Fibroblast of lung (primary cell): ENCODE data around the gene EBF4. TPM values are rescaled to one million over a fixed set of nuclear protein-coding genes. Genes with fewer than 3 reads are reported as not detected.
"Not testable (repeated sequence)": the region's sequence is repeated elsewhere in the genome, so short reads cannot be mapped to it uniquely, and the experiment has no call there.

Source experiments
- DNase-seq, 2 donors: peaks; one replicate each; pipeline versions ENCODE4 v3.0.0 to v3.0.0-alpha.2; 2010; ENCODE audit warnings: low read depth in 2 of 2
- H2AFZ ChIP-seq: 2 replicates; pipeline ENCODE4 v1.5.1; 2012; ENCODE audit warnings: low read length, control low read depth, inconsistent platforms
- H3K27ac ChIP-seq: 2 replicates; pipeline ENCODE4 v1.5.1; 2011; ENCODE audit warnings: low read length, control low read depth; ENCODE audit not compliant: insufficient read depth
- H3K27me3 ChIP-seq: 2 replicates; pipeline ENCODE4 v1.5.1; 2011; ENCODE audit warnings: mild to moderate bottlenecking, low read length; ENCODE audit not compliant: control insufficient read depth, insufficient read depth
- H3K36me3 ChIP-seq: 2 replicates; pipeline ENCODE4 v1.5.1; 2011; ENCODE audit warnings: low read length; ENCODE audit not compliant: control insufficient read depth, insufficient read depth
- H3K4me1 ChIP-seq: 2 replicates; pipeline ENCODE4 v1.5.1; 2011; ENCODE audit warnings: low read length; ENCODE audit not compliant: control insufficient read depth, insufficient read depth; ENCODE audit errors: extremely low read depth
- H3K4me2 ChIP-seq: 2 replicates; pipeline ENCODE4 v1.5.1; 2011; ENCODE audit warnings: low read length, control low read depth; ENCODE audit not compliant: insufficient read depth; ENCODE audit errors: extremely low read depth
- H3K4me3 ChIP-seq, 4 experiments: fragments of 200-600 bp in 1 of 4; sonication (generic) in 1 of 4; replicated peaks in 1 of 4; 2 replicates each; pipeline ENCODE4 v1.5.1; 2011 to 2016; ENCODE audit warnings: low read length in 4 of 4, low read depth in 3 of 4, mild to moderate bottlenecking in 3 of 4, control low read depth in 2 of 4, inconsistent platforms in 1 of 4, mixed read lengths in 1 of 4; ENCODE audit not compliant: insufficient read depth in 1 of 4; ENCODE audit errors: control extremely low read depth in 1 of 4
- H3K79me2 ChIP-seq: 2 replicates; pipeline ENCODE4 v1.5.1; 2012; ENCODE audit warnings: mild to moderate bottlenecking, low read length, inconsistent platforms; ENCODE audit not compliant: control insufficient read depth, insufficient read depth
- H3K9ac ChIP-seq: 2 replicates; pipeline ENCODE4 v1.5.1; 2011; ENCODE audit warnings: mild to moderate bottlenecking, low read length, control low read depth; ENCODE audit not compliant: insufficient read depth
- H3K9me3 ChIP-seq: 2 replicates; pipeline ENCODE4 v1.5.1; 2012; ENCODE audit warnings: low read depth, low read length; ENCODE audit not compliant: control insufficient read depth, insufficient read depth
- H4K20me1 ChIP-seq: 2 replicates; pipeline ENCODE4 v1.5.1; 2011; ENCODE audit warnings: low read length; ENCODE audit not compliant: control insufficient read depth, insufficient read depth; ENCODE audit errors: extremely low read depth
- EZH2 ChIP-seq: IDR thresholded peaks from 2 replicates; pipeline ENCODE4 v1.5.1; 2012; ENCODE audit warnings: low read length, control low read depth, mild to moderate bottlenecking; ENCODE audit errors: missing control alignments
- polyA plus RNA-seq, 2 donors: library from polyadenylated mRNA; depleted of rRNA in 1 of 2; stranded (reverse) in 1 of 2; unstranded in 1 of 2; fragments of >200 nt; gene quantifications; 2 replicates each; pipeline ENCODE4 v1.2.1, GENCODE V29; 2011 to 2012; ENCODE audit warnings: missing spikeins in 1 of 2
- total RNA-seq: library from RNA; depleted of rRNA; stranded (reverse); fragments of >200 nt; gene quantifications from 2 replicates; pipeline ENCODE4 v1.2.1, GENCODE V29; 2014
- TF ChIP-seq, protein P1 (sequence below), 2 donors: IDR thresholded peaks in 1 of 2; conservative IDR thresholded peaks in 1 of 2; 1 replicate in 1 of 2; 2 replicates in 1 of 2; pipeline ENCODE4 v1.5.1; 2011 to 2012; ENCODE audit warnings: low read length in 2 of 2, control low read depth in 1 of 2, inconsistent platforms in 1 of 2, low read depth in 1 of 2, mild to moderate bottlenecking in 1 of 2

Gene EBF4
- total and polyA plus RNA-seq, 2 donors (not counting 1 experiment from before 2014, with no cell fraction given), result 0.35 to 0.99 TPM

DNA sequence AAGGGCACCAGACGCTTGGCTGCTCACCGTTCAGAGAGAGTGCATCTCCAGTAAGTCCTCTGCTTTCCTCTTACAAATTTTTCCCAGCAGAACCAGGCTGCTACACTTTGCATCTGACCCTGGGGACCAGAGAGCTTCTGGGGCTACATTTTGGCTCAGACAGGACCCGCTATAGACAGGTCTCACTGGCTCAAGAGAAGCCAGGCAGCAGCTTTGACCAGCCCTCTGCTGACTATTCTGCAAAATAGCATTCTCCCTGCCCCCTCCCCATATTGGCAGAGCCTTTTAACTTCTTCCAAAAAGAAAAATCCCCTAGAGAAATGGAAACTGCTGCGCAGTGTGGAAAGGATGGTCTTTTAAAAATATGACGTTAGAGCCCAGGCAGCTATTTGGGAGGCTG is 70.6 kb downstream of the EBF4 start:
- no peak overlapping the region for H3K27ac ChIP-seq
- no peak overlapping the region for H3K4me3 ChIP-seq
- no peaks in the 10 kb centered on the region for H3K4me1 ChIP-seq
- no peak for TF ChIP-seq EZH2
- TF ChIP-seq, protein P1, sequence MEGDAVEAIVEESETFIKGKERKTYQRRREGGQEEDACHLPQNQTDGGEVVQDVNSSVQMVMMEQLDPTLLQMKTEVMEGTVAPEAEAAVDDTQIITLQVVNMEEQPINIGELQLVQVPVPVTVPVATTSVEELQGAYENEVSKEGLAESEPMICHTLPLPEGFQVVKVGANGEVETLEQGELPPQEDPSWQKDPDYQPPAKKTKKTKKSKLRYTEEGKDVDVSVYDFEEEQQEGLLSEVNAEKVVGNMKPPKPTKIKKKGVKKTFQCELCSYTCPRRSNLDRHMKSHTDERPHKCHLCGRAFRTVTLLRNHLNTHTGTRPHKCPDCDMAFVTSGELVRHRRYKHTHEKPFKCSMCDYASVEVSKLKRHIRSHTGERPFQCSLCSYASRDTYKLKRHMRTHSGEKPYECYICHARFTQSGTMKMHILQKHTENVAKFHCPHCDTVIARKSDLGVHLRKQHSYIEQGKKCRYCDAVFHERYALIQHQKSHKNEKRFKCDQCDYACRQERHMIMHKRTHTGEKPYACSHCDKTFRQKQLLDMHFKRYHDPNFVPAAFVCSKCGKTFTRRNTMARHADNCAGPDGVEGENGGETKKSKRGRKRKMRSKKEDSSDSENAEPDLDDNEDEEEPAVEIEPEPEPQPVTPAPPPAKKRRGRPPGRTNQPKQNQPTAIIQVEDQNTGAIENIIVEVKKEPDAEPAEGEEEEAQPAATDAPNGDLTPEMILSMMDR (conservative IDR thresholded peaks at IDR 0.05 in 1 of 2, IDR thresholded peaks at IDR 0.05 in 1 of 2; ENCODE audit: low read depth in 1 of 2, low read length in 2 of 2), result no peak
- no peak overlapping the region for H3K4me2 ChIP-seq
- H3K79me2 ChIP-seq, result no peaks in the 10 kb centered on the region
- H4K20me1 ChIP-seq, result no peaks in the 10 kb centered on the region
- no peak for DNase-seq
- H3K27me3 ChIP-seq, result peaks cover 15% of the 10 kb centered on the region
- H3K36me3 ChIP-seq, result no peaks in the 10 kb centered on the region
- no peak overlapping the region for H3K9ac ChIP-seq
- no peaks in the 10 kb centered on the region for H3K9me3 ChIP-seq
- no peak overlapping the region for H2AFZ ChIP-seq

DNA sequence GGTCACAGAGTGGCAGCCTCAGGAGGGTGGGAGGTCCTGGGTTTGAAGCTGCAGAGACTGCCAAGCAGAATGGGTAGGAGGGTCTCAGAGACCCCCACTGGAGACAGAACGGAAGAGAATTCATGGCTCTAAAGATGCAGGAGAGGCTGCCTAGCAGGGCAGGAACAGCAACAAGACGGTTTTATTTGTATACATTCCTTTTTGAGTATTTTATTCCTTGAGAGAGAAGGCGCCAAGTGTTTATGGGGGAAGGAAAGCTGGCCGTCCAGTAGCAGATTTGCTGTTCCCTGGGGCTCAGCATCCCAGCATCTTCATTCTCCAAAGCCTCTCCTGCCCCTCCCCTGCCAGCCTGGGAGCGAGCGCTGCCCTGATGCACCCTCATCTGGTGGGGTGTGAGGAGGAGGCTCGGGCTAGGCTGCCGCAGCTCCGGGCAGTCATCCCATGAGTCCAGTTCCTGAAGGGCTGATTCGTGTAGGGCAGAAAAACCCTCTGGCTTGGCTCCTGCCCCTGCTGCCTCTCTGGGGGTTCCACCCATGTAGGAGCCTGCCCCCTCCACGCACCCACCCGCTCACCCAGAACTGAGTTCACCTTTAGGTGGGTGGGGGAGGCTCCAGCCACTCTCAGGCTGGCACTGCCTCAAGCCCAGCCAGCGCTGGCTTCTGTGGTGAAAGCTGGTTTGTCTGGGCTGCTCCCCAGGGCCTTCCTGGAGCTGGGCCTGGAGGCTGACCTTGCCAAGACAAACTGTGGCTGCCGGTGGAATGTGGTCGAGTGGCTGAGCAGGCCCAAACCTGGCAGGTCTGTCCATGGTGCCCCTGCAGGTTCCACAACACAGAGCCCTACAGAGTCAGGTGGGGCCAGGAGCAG is 75.4 kb downstream of the EBF4 start:
- Histone ChIP-seq H3K4me1 (no peaks in the 10 kb centered on the region), H3K4me2 (no peak overlapping the region), H3K9me3 (no peaks in the 10 kb centered on the region), H3K27me3 (peaks cover 20% of the 10 kb centered on the region), H3K36me3 (no peaks in the 10 kb centered on the region), H3K4me3 (no peak overlapping the region), H3K9ac (no peak overlapping the region), H4K20me1 (no peaks in the 10 kb centered on the region), H3K27ac (no peak overlapping the region), H3K79me2 (no peaks in the 10 kb centered on the region), H2AFZ (no peak overlapping the region)
- TF ChIP-seq, protein P1 (conservative IDR thresholded peaks at IDR 0.05 in 1 of 2, IDR thresholded peaks at IDR 0.05 in 1 of 2; ENCODE audit: low read depth in 1 of 2, low read length in 2 of 2), result no peak
- no peak for TF ChIP-seq EZH2
- DNase-seq, result peak; percentile 12 to 70

DNA sequence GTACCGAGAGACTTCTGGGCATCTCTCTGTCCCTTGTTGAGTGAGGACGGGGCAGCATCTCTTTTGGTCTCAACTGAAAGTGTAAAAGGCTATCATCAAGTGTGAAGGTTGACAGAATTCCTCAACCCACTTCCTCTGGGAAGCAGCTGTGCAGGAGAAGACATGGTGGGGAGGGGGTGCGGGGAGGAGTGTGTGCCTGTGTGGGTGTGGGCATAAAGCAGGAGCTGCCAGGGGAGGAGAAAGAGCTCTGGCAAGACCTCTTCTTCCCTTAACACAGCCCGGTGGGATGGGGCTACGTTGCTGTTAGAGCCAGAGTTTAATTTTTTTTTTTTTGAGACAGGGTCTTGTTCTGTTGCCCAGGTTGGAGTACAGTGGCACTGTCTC is 76.0 kb downstream of the EBF4 start:
- DNase-seq, result no peak
- no peak overlapping the region for H3K9ac ChIP-seq
- H3K27me3 ChIP-seq, result peaks cover 16% of the 10 kb centered on the region
- no peaks in the 10 kb centered on the region for H3K79me2 ChIP-seq
- H3K4me2 ChIP-seq, result no peak overlapping the region
- H3K27ac ChIP-seq, result no peak overlapping the region
- no peak overlapping the region for H3K4me3 ChIP-seq
- no peak for TF ChIP-seq EZH2
- TF ChIP-seq, protein P1 (conservative IDR thresholded peaks at IDR 0.05 in 1 of 2, IDR thresholded peaks at IDR 0.05 in 1 of 2; ENCODE audit: low read depth in 1 of 2, low read length in 2 of 2), result no peak
- no peak overlapping the region for H2AFZ ChIP-seq
- H3K4me1 ChIP-seq, result no peaks in the 10 kb centered on the region
- no peaks in the 10 kb centered on the region for H4K20me1 ChIP-seq
- no peaks in the 10 kb centered on the region for H3K9me3 ChIP-seq
- no peaks in the 10 kb centered on the region for H3K36me3 ChIP-seq

DNA sequence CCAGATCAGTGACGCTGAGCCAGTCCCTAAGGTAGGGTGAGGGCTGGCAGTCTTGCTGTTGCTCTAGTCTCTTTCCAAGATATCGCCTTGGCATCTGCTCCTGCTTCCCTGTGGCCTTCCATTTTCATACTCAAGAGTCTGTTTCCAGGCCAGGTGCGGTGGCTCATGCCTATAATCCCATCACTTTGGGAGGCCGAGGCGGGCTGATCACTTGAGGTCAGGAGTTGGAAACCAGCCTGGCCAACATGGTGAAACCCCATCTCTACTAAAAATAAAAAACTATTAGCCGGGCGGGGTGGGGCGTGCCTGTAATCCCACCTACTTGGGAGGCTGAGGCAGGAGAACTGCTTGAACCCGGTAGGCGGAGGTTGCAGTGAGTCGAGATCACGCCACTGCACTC is 77.5 kb downstream of the EBF4 start:
- not testable (repeated sequence) for H3K9me3 ChIP-seq, H2AFZ ChIP-seq, H3K9ac ChIP-seq, H4K20me1 ChIP-seq, H3K4me1 ChIP-seq, H3K4me2 ChIP-seq, H3K4me3 ChIP-seq, DNase-seq, H3K79me2 ChIP-seq, H3K36me3 ChIP-seq, H3K27ac ChIP-seq
- H3K27me3 ChIP-seq, result peaks cover 10% of the 10 kb centered on the region
